Measurements from ENCODE around the gene TIPRL.
"Not testable (repeated sequence)": the region's sequence is repeated elsewhere in the genome, so short reads cannot be mapped to it uniquely, and the experiment has no call there.

The TIPRL gene

GRCh38 chr1:168159979-168160378 is 18.8 kb upstream of the TIPRL start:
- no peak for DNase-seq

GRCh38 chr1:168161459-168161858 is 17.3 kb upstream of the TIPRL start:
- DNase-seq = no peak

- DNase-seq = peak; percentile 35
Measured at GRCh38 chr1:168163670-168164069, 15.1 kb upstream of the TIPRL start.

- DNase-seq = no peak
Measured at GRCh38 chr1:168164771-168165170, 14.0 kb upstream of the TIPRL start.

- DNase-seq = no peak
Measured at GRCh38 chr1:168167806-168168205, 11.0 kb upstream of the TIPRL start.

GRCh38 chr1:168170564-168171508 is 7.9 kb upstream of the TIPRL start:
- DNase-seq = no peak

- DNase-seq = no peak
Measured at GRCh38 chr1:168172250-168172915, 6.4 kb upstream of the TIPRL start.

- DNase-seq = no peak
Measured at GRCh38 chr1:168178227-168178637, 530 bp upstream of the TIPRL start.

- no peak for DNase-seq
Measured at GRCh38 chr1:168179438-168180147, 831 bp downstream of the TIPRL start.

- DNase-seq = no peak
Measured at GRCh38 chr1:168180148-168180524, 1.4 kb downstream of the TIPRL start.

- DNase-seq = not testable (repeated sequence)
Measured at GRCh38 chr1:168181063-168181720, 2.4 kb downstream of the TIPRL start.

GRCh38 chr1:168187177-168187576 is 8.4 kb downstream of the TIPRL start:
- no peak for DNase-seq

- no peak for DNase-seq
Measured at GRCh38 chr1:168190403-168190802, 11.6 kb downstream of the TIPRL start.

- no peak for DNase-seq
Measured at GRCh38 chr1:168195199-168196135, 16.7 kb downstream of the TIPRL start.

GRCh38 chr1:168199056-168199455 is 20.3 kb downstream of the TIPRL start:
- DNase-seq = no peak

- peak; percentile 29 for DNase-seq
Measured at GRCh38 chr1:168202941-168203654, 24.3 kb downstream of the TIPRL start.

- no peak for DNase-seq
Measured at GRCh38 chr1:168206111-168206510, 27.3 kb downstream of the TIPRL start.

GRCh38 chr1:168207673-168208072 is 28.9 kb downstream of the TIPRL start:
- DNase-seq = not testable (repeated sequence)

GRCh38 chr1:168210312-168210711 is 31.6 kb downstream of the TIPRL start:
- DNase-seq = no peak

- no peak for DNase-seq
Measured at GRCh38 chr1:168213349-168213748, 34.6 kb downstream of the TIPRL start.

- DNase-seq = no peak
Measured at GRCh38 chr1:168216171-168216570, 37.4 kb downstream of the TIPRL start.

All from inflammatory macrophage treated with lipopolysaccharide for 4 hours (primary cell).